ENCODE data around the gene TMEM11.

DNA sequence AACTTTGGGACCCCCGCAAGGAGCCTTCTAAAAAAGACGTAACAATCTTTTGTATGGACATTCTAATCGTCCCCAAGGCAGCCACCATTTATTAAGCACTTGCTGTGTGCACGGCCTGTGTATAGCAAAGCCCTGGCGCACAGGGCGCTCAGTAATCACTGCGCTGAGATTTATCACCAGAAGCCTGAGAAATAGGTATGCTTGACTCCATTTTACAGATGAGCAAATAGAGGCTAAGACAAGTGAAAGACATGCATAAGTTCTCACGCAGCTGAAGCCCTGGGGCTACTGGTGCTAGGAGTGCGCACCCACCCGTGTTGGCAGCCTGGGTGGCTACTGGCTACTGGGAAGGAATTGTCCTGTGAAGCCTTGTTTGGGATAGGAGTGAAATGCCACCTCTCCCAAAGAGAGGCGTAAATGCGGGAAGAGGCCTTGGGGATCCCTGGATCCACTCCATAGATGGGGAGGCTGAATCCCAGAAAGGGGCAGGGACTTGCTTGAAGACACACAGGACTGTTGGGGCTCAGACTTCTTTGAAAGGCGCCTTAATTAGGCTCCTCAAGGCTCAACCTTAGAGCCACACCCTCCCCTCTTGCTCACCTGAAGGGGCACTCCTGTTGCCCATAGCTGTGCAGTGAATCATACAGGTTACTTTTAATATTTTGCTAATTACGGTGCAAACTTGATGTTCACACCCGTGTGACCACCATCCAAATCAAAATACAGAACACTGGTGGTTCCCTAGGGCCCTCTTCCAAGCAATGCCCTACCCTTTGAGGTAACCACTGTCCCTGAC, 39.9 kb upstream of the TMEM11 start:
- TF ChIP-seq CTCF (IDR thresholded peaks at IDR 0.05) = no peak
- no peak for TF ChIP-seq POLR2A (IDR thresholded peaks at IDR 0.05)
- no peak for TF ChIP-seq EP300 (IDR thresholded peaks at IDR 0.05)
